ENCODE results near the gene FAM110D.

Gene FAM110D

DNA sequence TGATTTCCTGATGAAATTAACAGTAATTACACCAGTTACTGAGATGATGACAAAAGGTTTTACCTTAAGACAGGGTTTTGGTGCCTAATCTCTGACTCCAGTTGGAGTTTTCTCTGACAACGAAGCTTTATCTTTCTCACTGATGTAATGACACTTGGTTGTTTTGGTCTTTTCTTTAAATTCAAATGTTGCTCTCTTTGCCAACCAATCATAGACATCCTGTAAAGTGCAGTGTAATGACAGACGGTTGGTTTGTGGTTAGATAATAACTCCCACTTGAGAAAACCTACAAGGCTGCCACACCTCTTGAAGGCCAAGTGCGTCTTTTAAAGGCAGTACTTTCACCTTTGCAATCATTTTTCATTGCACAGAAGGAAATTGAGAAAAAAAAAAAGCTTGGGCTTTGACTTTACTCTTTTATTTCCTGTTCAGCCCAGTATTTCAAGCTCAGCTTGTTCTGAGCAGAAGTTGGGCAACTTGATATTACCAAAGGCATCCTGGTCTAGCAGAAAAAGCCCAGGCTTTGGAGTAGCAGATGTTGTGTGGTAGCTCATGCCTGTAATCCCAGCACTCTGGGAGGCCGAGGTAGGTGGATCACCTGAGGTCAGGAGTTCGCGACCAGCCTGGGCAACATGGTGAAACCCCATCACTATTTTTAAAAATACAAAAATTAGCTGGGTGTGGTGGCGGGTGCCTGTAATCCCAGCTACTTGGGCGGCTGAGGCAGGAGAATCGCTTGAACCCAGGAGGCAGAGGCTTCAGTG, 32.4 kb upstream of the FAM110D start:
- H3F3A ChIP-seq (ENCODE audit: control insufficient read depth, insufficient read depth): peaks cover 15% of the 10 kb centered on the region
- H3K79me2 ChIP-seq (ENCODE audit: control insufficient read depth, low read length): peaks cover 7% of the 10 kb centered on the region
- peak overlapping the region; percentile 72 for H3K4me2 ChIP-seq (ENCODE audit: low read length)
- peak overlapping the region; percentile 54 for H3K4me3 ChIP-seq (ENCODE audit: low read length)
- no peaks in the 10 kb centered on the region for H3K9me2 ChIP-seq (replicated peaks; ENCODE audit: control insufficient read depth, low read length)
- peaks cover 28% of the 10 kb centered on the region for H3K36me3 ChIP-seq (ENCODE audit: control insufficient read depth, low read length)
- no peaks in the 10 kb centered on the region for H3K9me3 ChIP-seq (ENCODE audit: control insufficient read depth, insufficient read depth, low read length)
- H3K27me3 ChIP-seq (ENCODE audit: control insufficient read depth, low read length): no peaks in the 10 kb centered on the region
- peak overlapping the region; percentile 70 for H3K27ac ChIP-seq (ENCODE audit: low read depth, low read length)
- TF ChIP-seq, protein P1, sequence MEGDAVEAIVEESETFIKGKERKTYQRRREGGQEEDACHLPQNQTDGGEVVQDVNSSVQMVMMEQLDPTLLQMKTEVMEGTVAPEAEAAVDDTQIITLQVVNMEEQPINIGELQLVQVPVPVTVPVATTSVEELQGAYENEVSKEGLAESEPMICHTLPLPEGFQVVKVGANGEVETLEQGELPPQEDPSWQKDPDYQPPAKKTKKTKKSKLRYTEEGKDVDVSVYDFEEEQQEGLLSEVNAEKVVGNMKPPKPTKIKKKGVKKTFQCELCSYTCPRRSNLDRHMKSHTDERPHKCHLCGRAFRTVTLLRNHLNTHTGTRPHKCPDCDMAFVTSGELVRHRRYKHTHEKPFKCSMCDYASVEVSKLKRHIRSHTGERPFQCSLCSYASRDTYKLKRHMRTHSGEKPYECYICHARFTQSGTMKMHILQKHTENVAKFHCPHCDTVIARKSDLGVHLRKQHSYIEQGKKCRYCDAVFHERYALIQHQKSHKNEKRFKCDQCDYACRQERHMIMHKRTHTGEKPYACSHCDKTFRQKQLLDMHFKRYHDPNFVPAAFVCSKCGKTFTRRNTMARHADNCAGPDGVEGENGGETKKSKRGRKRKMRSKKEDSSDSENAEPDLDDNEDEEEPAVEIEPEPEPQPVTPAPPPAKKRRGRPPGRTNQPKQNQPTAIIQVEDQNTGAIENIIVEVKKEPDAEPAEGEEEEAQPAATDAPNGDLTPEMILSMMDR (IDR thresholded peaks at IDR 0.05; ENCODE audit: low read depth, low read length, poor library complexity, severe bottlenecking): no peak
- TF ChIP-seq EZH2phosphoT487 (IDR thresholded peaks at IDR 0.05; ENCODE audit: borderline replicate concordance, low read length): no peak
- no peaks in the 10 kb centered on the region for H4K20me1 ChIP-seq (ENCODE audit: control insufficient read depth, insufficient read depth, low read depth, low read length)
- H3K4me1 ChIP-seq (ENCODE audit: control insufficient read depth, low read length): peaks cover 31% of the 10 kb centered on the region

DNA sequence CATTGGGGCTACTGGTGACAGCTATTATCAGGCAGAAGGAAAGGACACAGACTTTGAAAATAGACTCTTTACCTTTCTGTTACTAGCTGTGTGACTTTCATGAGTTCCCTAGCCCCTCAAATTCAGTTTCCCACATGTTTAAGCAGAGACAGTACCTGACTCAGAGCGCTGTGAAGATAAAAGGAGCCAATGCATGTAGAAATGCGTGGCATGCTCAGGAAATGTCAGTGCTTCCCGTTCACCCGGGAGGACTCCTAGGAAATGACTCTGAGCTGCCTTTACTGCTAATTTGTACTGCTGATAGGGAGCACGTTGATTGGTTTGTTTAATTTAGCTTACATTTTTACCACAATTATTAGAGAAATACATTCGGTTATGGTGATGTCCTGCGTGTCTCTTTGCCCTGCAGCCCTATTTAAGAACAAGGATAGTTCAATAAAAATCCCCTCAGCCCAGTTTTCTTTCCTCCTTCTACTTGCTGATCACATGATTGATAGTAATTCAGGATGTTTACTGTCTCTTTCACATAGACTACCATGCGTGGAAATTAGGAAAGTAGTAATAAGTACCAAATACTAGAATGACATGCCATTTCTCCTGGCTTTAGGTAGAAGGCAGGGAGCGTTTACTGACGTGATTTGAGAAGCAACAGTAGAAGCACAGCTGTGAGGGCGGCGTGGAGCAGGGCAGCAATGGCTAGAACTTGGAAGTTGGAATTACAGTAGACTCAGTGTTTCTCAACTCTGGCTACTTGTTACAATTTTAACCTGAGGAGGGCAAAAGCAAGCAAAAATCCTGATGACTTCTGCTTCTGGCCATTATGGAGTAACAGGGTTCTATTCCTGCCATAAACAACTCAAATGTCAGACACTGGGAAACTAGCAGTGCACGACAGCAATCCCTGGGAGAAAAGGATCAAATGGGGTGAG, 31.4 kb upstream of the FAM110D start:
- Histone ChIP-seq H3K27me3 (ENCODE audit: control insufficient read depth, low read length) (no peaks in the 10 kb centered on the region), H3K9me2 (replicated peaks; ENCODE audit: control insufficient read depth, low read length) (no peaks in the 10 kb centered on the region), H3K4me1 (ENCODE audit: control insufficient read depth, low read length) (peaks cover 32% of the 10 kb centered on the region), H4K20me1 (ENCODE audit: control insufficient read depth, insufficient read depth, low read depth, low read length) (no peaks in the 10 kb centered on the region), H3K9me3 (ENCODE audit: control insufficient read depth, insufficient read depth, low read length) (no peaks in the 10 kb centered on the region), H3K79me2 (ENCODE audit: control insufficient read depth, low read length) (peaks cover 7% of the 10 kb centered on the region; the same call in 1 of the 2 replicates), H3K36me3 (ENCODE audit: control insufficient read depth, low read length) (peaks cover 19% of the 10 kb centered on the region), H3K27ac (ENCODE audit: low read depth, low read length) (no peak overlapping the region), H3K4me2 (ENCODE audit: low read length) (peak overlapping the region; percentile 72), H3F3A (ENCODE audit: control insufficient read depth, insufficient read depth) (peaks cover 15% of the 10 kb centered on the region), H3K4me3 (ENCODE audit: low read length) (peak overlapping the region; percentile 9; the same call in 1 of the 2 replicates)
- no peak for TF ChIP-seq EZH2phosphoT487 (IDR thresholded peaks at IDR 0.05; ENCODE audit: borderline replicate concordance, low read length)
- TF ChIP-seq, protein P1 (IDR thresholded peaks at IDR 0.05; ENCODE audit: low read depth, low read length, poor library complexity, severe bottlenecking): no peak

DNA sequence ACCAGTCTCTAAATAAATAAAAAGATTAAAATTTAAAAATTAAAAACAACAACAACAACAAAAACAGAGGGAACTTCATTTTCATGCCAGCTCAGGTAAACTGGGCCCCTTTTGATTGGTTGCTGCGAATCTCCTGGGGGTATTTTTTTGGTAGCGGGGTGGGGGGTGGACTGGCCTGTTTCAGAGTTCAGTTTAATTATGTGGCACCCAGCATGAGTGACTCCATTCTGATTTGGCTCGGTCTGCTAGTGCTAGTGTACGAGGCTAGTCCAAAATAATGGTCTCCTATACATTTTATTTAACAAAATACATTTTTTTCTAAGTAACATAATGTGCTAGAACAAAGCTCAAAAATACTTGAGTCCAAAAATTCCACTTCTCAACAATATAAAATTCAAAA, 29.1 kb upstream of the FAM110D start:
- H3K9me3 ChIP-seq (ENCODE audit: control insufficient read depth, insufficient read depth, low read length): no peaks in the 10 kb centered on the region
- peaks cover 15% of the 10 kb centered on the region for H3F3A ChIP-seq (ENCODE audit: control insufficient read depth, insufficient read depth)
- no peaks in the 10 kb centered on the region for H3K9me2 ChIP-seq (replicated peaks; ENCODE audit: control insufficient read depth, low read length)
- peaks cover 34% of the 10 kb centered on the region for H3K4me1 ChIP-seq (ENCODE audit: control insufficient read depth, low read length)
- peaks cover 2% of the 10 kb centered on the region; the same call in 1 of the 2 replicates for H3K79me2 ChIP-seq (ENCODE audit: control insufficient read depth, low read length)
- H3K4me3 ChIP-seq (ENCODE audit: low read length): no peak overlapping the region
- H3K27me3 ChIP-seq (ENCODE audit: control insufficient read depth, low read length): no peaks in the 10 kb centered on the region
- no peak for TF ChIP-seq EZH2phosphoT487 (IDR thresholded peaks at IDR 0.05; ENCODE audit: borderline replicate concordance, low read length)
- no peak overlapping the region for H3K4me2 ChIP-seq (ENCODE audit: low read length)
- H3K36me3 ChIP-seq (ENCODE audit: control insufficient read depth, low read length): peaks cover 3% of the 10 kb centered on the region
- no peak overlapping the region for H3K27ac ChIP-seq (ENCODE audit: low read depth, low read length)
- H4K20me1 ChIP-seq (ENCODE audit: control insufficient read depth, insufficient read depth, low read depth, low read length): no peaks in the 10 kb centered on the region
